ENCODE results near the gene NEFH.

The NEFH gene

GRCh38 chr22:29476116-29476515 lies 3.9 kb upstream of the NEFH start:
- no peak overlapping the region for H3K4me3 ChIP-seq (replicated peaks; ENCODE audit: low read depth, low read length)
- TF ChIP-seq CTCF (IDR thresholded peaks at IDR 0.05; ENCODE audit: low read depth, low read length, missing control alignments), result no peak
- no peak for DNase-seq (ENCODE audit: extremely low read depth, low read depth)

GRCh38 chr22:29477723-29478318 lies 2.2 kb upstream of the NEFH start:
- TF ChIP-seq CTCF (IDR thresholded peaks at IDR 0.05; ENCODE audit: low read depth, low read length, missing control alignments), result no peak
- DNase-seq (ENCODE audit: extremely low read depth, low read depth), result no peak
- no peak overlapping the region for H3K4me3 ChIP-seq (replicated peaks; ENCODE audit: low read depth, low read length)

GRCh38 chr22:29478326-29479276 lies 1.4 kb upstream of the NEFH start:
- no peak for TF ChIP-seq CTCF (IDR thresholded peaks at IDR 0.05; ENCODE audit: low read depth, low read length, missing control alignments)
- DNase-seq (ENCODE audit: extremely low read depth, low read depth), result no peak
- no peak overlapping the region for H3K4me3 ChIP-seq (replicated peaks; ENCODE audit: low read depth, low read length)

GRCh38 chr22:29480262-29480511 lies 169 bp downstream of the NEFH start:
- H3K4me3 ChIP-seq (replicated peaks; ENCODE audit: low read depth, low read length), result peak overlapping the region; percentile 34
- no peak for TF ChIP-seq CTCF (IDR thresholded peaks at IDR 0.05; ENCODE audit: low read depth, low read length, missing control alignments)
- no peak for DNase-seq (ENCODE audit: extremely low read depth, low read depth)

GRCh38 chr22:29480512-29481264 lies 670 bp downstream of the NEFH start:
- no peak for DNase-seq (ENCODE audit: extremely low read depth, low read depth)
- TF ChIP-seq CTCF (IDR thresholded peaks at IDR 0.05; ENCODE audit: low read depth, low read length, missing control alignments), result peak; percentile 11
- H3K4me3 ChIP-seq (replicated peaks; ENCODE audit: low read depth, low read length), result peak overlapping the region; percentile 34

- H3K4me3 ChIP-seq (replicated peaks; ENCODE audit: low read depth, low read length), result peak overlapping the region; percentile 34
- no peak for TF ChIP-seq CTCF (IDR thresholded peaks at IDR 0.05; ENCODE audit: low read depth, low read length, missing control alignments)
- no peak for DNase-seq (ENCODE audit: extremely low read depth, low read depth)
These were observed 1.4 kb downstream of the NEFH start for GRCh38 chr22:29481265-29482000.

Measured in HFF-Myc (cell line).